Measurements from ENCODE around the gene CFAP299.
"Not testable (repeated sequence)": the region's sequence is repeated elsewhere in the genome, so short reads cannot be mapped to it uniquely, and the experiment has no call there.

The CFAP299 gene

GRCh38 chr4:80730158-80730557 lies 394.6 kb downstream of the CFAP299 start:
- no peak for DNase-seq (ENCODE audit: low read depth)

DNA sequence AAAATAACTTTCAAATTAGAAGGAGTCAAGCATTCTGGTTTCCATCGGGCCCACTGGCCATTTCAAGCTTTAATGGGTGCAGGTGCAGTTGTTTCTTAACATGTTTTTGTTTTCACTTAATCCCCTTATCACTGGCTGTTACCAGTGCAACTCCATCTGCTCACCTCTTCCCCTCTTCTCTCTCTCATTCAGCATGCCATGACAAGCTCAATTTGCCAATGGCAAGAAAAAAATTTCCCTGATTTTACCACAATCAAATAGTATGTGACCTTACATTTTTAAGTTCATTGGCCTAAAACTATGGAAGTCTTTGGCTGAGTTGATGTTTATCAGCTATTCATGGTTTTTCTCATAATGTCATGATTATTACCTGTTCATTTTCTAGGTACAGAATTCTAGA lies 395.9 kb downstream of the CFAP299 start:
- no peak for DNase-seq (ENCODE audit: low read depth)

DNA sequence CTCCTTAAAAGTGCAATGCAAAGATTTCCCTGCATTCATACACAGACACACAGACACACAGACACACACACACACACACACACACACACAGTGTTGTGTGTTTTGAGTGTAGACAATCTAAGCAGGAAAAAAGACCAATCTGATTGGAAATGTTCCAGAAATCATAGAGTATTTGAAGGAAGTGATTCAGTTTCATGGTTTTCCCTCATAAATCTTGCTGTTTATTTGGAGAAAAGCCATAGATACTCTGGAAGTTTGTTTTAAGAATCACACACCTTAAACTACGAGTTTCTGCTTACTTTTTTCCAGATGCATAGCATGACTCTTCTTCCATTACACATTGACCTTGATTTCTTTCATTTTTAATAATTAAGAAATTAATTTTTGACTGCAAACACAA lies 396.5 kb downstream of the CFAP299 start:
- no peak for DNase-seq (ENCODE audit: low read depth)

GRCh38 chr4:80740375-80740774 lies 404.8 kb downstream of the CFAP299 start:
- no peak for DNase-seq (ENCODE audit: low read depth)

- DNase-seq (ENCODE audit: low read depth) = not testable (repeated sequence)
These were observed 414.0 kb downstream of the CFAP299 start for GRCh38 chr4:80749558-80749957.

DNA sequence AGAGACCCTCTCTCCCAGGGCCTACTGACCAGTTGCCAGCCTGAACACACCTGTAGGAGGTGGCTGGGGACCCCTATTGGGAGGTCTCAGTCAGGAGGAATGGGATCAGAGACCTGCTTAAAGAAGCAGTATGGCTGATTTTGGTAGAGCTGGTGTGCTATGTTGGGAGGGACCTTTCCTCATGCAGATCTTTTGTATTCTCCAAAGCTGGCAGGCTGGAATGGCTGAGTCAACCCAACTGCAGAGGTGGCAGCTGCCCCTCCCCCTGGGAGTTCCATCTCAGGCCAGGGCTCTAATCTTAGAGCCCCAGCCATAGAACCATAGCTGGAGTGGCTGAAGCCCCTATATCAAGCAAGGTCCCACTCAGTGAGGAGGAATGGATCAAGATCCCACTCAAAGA lies 415.7 kb downstream of the CFAP299 start:
- no peak for DNase-seq (ENCODE audit: low read depth)

GRCh38 chr4:80767944-80768343 lies 432.4 kb downstream of the CFAP299 start:
- DNase-seq (ENCODE audit: low read depth) = no peak

GRCh38 chr4:80776168-80776567 lies 440.6 kb downstream of the CFAP299 start:
- DNase-seq (ENCODE audit: low read depth) = no peak

DNA sequence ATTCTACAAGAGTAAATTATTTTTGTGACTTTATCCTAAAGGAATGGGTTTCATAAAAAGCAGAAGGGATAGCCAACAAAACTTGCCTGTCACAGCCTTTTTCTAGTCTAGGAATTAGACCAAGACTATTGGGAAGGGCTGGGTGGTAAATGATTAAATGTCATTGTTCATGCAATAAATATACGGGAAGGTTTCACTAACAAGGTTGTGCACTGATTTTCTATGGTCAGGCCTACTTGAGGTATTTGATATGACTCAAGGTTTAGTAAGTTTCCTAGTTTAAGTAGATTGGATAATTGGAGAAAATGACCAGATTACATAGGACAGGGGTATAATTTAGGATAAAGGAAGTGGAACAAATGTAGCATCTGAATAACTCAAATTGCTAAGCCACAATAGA lies 445.9 kb downstream of the CFAP299 start:
- no peak for DNase-seq (ENCODE audit: low read depth)

GRCh38 chr4:80787306-80787705 lies 451.8 kb downstream of the CFAP299 start:
- no peak for DNase-seq (ENCODE audit: low read depth)

DNA sequence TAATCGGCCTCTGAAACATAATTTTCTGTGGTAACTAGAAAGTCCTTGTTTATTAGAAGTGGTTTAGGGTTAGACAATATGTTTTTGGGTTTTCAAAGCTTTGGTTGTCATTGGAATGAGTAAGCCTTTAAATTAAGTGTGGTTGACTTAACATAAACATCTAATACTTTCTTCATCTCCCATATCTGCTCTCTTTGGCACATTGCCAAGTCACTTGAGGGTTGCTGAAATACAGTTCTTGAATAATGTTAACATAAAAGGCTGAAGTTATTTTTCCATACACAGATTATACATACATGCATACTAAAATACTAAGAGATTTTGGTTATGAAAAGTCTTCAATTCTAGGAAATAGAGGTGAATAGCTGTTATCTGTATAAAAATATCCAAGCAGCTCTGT lies 453.3 kb downstream of the CFAP299 start:
- no peak for DNase-seq (ENCODE audit: low read depth)

DNA sequence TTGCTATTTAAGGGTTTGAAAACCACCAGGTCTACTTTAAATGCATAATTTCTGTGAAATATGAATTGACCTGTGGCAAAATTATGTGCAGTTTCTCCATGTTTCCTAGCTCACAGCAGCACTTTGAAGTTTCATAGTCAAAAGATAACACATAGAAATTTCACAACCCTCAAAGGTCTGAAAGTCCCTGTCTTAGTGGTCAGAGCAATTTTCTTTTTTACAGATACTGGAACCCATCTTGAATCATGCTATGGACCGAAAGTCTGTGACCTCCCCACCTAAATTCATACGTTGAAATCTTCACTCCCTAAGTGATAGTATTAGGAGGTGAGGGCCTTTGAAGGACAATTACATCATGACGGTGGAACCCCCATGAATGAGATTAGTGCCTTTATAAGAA lies 454.6 kb downstream of the CFAP299 start:
- DNase-seq (ENCODE audit: low read depth) = no peak

DNA sequence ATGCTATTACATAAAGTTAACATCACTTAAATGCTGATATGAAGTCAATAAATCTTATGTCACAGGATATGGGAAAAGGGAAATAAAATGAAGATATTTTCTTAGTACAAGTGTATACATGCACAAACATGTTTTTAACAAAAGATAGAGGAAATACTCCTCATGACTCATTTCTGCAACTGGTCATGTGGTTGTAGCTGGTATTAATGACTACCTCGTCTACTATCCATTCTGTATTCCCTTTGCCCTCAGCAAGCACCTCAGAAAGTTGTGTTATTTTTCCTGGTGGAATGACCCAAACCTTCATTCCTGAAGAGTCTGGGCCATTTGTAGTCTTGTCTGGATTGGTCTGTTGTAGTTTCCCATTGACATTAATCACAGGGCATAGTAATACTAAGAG lies 458.1 kb downstream of the CFAP299 start:
- not testable (repeated sequence) for DNase-seq (ENCODE audit: low read depth)

DNA sequence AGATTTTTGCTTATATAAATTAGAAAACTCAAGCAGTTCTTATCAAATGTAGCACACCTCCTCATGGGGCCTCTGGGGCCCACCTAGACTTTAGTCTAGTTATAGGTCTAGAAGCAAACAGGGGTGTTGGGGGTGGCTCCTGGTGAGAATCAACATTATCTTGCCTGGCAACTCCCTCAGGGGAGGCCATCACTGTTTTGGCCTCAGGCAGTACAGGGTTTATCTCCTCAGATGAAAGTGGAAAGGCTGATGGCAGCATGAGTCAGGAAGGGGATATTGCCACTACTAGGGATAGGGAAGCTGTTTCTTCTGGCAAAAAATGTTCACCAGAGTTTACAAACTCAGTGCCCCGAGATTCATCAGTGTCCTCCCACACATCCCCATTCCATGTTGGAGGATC lies 462.6 kb downstream of the CFAP299 start:
- no peak for DNase-seq (ENCODE audit: low read depth)

GRCh38 chr4:80800719-80801118 lies 465.2 kb downstream of the CFAP299 start:
- not testable (repeated sequence) for DNase-seq (ENCODE audit: low read depth)

DNA sequence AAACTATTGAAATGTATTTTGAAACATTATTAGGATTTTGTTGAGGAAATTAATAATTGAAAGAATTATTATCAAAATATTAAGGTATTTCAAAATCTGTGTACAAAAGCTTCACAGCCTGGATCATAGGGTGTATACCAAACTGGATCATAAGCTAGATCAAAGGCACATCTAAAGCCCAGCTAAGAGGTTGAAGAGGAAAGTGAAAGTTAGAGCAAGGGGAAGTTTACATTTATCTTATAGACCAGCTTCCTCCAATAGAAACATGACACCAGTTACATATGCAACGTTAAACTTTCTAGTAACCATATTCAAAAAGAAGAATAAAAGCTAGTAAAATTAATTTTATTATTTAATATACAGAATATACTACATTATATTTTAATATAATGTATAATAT lies 467.8 kb downstream of the CFAP299 start:
- DNase-seq (ENCODE audit: low read depth) = no peak

GRCh38 chr4:80806472-80806871 lies 470.9 kb downstream of the CFAP299 start:
- DNase-seq (ENCODE audit: low read depth) = no peak

DNA sequence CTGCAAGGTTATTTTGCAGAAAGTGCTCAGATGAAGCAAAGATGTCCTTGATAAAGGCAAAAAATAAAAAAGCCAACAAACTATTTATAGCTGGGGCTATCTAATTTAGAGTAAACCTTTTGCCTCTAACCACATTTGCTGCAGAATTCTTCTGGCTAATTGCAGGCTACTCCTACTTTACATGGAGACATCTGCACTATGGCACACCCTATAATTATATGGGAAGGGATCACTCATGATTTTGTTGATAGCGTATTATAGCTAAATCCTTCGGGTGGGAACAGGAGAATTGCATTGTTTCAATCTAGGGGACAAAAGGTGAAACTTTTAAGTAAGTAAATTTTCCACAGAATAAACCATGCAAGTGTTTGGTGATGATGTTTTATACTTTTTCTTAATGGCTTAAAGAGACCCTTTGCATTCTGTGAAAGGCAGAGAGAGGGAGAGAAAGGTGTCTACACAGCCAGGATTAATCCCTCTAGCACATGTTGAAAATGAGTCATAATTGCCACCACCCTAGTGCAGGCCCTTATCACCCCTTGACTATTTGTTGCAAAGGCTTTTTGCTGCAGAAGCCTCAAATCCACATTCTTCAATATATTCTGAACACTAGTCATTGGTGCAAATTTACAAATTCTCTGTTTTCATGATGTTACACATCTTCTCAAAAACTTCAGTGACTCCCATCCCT lies 473.7 kb downstream of the CFAP299 start:
- no peak for DNase-seq (ENCODE audit: low read depth)

- DNase-seq (ENCODE audit: low read depth) = no peak
These were observed 475.9 kb downstream of the CFAP299 start for GRCh38 chr4:80811406-80811805.

GRCh38 chr4:80812145-80812544 lies 476.6 kb downstream of the CFAP299 start:
- DNase-seq (ENCODE audit: low read depth) = no peak

DNA sequence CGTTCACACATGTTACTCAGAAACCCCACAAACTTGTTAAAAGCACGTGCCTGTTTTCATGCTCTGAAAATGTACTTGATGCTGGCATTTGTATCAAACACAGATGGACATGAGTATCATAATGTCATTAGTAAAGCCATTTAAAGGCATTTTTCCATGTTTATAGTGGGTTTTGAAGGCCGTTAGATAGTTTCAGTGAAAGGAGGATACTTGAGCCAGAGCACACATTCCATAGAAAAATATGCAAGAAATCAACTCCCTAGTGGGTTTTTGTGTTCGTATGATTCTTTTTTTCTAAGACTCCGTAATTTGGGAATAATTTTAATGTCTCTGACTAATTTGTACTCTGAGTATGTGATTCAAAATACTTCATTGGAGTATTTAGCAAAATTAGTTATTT lies 478.7 kb downstream of the CFAP299 start:
- DNase-seq (ENCODE audit: low read depth) = no peak

DNA sequence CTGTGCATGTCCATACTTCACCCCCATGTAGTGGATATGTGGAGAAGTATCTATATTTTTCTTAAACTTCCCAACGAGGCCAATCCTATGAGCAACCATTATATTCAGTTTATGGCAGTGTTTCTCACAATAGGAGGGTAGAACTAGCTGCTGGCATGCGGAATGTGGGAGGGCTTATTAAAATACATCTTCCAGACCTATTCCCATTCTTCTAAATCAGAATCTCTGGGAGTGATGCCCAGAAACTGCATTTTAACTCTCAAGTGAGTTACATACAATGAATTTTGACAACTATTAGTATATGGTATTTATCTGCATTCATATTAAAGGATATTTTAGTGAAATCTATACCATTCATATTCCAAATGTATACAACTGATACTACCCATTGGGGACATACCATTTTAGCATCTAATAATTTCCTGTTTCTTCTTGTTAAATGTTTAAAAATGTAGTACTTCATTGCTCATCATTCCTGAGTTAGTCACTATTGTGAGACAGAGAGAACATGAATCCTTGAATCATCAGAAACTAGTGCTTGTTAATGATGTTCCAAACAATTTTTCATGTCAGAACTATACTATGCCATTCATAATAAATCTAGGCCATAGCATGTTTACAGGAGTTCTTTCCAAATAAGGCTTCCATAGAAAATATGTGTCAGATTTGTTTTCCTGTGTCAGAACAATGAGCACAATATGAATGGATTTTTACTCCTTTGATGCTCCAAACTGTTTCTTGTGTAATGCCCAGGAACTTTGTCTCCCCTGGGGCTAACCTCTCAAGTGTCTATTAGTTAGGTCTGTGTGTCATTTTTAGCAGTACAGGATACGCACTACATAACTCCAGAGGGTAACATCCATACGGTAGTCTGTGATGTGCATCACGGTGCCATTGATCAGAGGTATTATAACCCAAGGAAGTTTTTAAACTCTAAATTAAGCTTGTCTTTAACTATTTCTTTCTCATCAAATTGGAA lies 496.1 kb downstream of the CFAP299 start:
- no peak for DNase-seq (ENCODE audit: low read depth)

- DNase-seq (ENCODE audit: low read depth) = no peak
These were observed 503.8 kb downstream of the CFAP299 start for GRCh38 chr4:80839281-80839680.

All from fibroblast of the conjunctiva (primary cell).